ENCODE results near the gene PSPH.
"Not testable (repeated sequence)": the region's sequence is repeated elsewhere in the genome, so short reads cannot be mapped to it uniquely, and the experiment has no call there.

The PSPH gene

DNA sequence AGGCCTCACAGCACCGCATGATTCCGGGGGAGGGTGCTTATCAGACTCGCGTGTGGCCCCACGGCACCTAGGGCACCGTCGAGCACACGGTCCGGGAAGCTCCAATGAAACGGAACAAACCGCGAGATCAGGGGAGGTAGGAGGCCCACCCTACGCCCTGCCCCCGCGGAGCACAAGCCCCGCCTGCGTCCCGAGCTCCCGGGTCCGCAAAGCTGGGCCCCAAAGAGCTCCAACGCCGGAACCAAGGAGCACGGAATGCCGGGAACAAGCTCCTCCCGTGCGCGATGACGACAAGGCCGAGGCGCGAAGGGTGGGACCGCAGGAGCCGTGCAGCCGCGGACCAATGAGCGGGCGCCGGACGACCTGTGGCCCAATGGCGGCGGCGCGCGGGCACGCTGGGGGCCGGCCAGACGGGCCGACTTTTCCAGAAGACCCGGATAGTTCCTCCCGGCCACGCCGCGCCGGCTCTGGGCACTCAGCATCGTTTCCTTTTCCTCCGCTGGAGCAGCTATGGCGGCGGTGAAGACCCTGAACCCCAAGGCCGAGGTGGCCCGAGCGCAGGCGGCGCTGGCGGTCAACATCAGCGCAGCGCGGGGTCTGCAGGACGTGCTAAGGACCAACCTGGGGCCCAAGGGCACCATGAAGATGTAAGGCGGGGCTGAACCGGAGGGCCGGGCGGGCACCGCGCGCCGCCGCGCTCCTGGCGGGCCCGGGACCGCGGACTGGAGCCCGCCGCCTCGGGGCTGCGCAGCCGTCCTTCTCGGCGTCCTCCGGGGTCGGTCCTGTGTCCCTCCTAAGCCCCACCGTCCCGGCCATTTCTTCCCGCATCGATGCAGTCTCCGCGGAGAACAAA lies at the start of gene PSPH, which contains the start of gene CCT6A:
Gene PSPH, minus strand, starts transcription at position 106 of the 853 bp plus-strand sequence. CDS start 30,232 bp downstream, outside the sequence.
Gene CCT6A, plus strand, starts transcription at position 427 of the 853 bp plus-strand sequence. Its CDS starts 84 bp downstream, at position 511.
- peak; percentile 94 for DNase-seq

DNA sequence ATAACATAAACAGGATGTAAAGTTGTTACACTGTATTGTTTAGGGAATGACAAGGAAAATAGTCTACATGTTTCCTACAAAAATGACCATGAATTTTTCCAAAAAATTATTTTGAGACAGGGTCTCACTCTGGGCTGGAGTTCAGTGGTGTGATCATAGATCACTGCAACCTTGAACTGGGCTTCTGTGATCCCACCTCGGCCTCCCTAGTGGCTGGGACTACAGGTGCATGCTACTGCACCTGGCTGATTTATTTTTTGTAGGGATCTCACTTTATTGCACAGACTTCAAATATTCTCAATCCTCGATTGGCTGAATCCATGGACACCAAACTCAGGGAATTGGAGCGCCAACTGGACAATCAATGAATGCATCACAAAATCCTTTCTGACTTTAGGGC lies 48.4 kb upstream of the PSPH start:
- DNase-seq: no peak

DNA sequence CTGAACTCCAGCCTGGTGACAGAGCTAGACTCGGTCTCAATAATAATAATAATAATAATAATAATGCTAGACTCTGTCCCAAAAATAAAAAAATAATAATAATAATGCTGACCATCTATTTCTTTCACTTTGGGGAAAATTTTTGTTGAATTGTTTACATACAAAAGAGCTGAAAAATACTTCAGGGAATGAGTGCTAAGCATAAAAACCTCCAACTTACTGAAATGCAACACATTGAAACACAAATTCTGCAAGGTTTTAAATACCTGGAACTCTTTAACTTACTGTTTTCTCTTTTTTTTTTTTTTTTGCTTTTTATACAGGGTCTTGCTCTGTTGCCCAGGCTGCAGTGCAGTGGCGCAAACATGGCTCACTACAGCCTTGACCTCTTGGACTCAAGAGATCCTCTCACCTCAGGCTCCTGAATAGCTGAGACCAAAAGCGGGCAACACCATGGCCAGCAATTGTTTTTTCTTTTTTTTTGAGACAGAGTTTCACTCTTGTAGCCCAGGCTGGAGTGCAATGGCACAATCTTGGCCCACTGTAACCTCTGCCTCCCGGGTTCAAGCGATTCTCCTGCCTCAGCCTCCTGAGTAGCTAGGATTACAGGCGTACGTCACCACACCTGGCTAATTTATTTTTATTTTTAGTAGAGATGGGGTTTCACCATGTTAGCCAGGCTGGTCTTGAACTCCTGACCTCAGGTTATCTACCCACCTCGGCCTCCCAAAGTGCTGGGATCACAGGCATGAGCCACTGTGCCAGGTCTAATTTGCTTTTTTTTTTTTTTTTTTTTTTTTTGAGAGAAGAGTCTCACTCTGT lies 47.2 kb upstream of the PSPH start:
- not testable (repeated sequence) for DNase-seq

DNA sequence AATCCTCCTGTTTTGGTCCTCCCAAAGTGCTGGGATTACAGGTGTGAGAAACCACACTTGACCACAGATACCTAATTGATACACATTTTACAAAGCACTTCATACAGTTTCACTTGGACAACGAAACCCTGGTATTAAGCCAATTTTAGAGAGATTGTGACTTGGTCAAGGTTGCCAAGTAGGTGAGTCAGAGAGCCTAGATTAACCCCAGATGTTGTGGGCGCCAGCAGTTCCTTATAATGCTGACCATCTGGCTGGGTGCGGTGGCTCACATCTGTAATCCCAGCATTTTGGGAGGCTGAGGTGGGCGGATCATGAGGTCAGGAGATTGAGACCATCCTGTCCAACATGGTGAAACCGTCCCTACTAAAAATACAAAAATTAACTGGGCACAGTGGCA lies 46.5 kb upstream of the PSPH start:
- DNase-seq: no peak

DNA sequence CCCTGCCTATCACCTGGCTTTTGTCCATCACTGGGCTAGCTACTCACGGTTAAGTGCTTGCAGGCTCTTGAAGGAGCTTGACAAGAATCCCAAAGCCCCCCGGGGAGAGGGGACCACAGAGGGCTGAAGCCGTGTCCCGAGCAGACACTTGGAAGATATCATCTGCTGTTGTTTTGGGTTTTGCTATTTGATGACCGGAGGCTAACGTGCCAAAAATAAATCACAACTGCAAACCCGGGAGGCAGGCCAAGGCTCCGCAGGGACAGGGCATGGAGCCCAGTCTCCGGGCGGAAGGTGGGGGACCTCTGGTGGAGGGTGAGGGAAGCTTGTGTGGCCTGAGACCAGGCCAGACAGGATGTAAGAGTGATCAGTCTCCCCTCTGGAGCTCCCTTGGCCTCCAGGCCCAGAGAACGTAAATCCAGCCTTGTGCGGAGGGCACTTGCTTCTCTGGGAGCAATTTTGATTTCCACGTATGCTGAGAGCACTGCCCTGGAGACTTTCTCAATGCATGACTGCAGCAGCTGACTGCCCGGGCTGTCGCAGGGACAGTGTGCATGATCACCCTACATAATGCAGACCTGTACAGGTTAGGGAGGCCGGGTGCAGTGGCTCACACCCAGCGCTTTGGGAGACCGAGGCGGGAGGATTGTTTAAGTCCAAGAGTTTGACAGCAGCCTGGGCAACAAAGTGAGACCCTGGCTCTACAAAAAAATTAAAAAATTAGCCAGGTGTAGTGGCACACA lies 41.7 kb upstream of the PSPH start, which contains the start of gene PHKG1:
Gene PHKG1, minus strand, starts transcription at position 164 of the 743 bp plus-strand sequence. CDS start 4,011 bp downstream, outside the sequence.
- no peak for DNase-seq

DNA sequence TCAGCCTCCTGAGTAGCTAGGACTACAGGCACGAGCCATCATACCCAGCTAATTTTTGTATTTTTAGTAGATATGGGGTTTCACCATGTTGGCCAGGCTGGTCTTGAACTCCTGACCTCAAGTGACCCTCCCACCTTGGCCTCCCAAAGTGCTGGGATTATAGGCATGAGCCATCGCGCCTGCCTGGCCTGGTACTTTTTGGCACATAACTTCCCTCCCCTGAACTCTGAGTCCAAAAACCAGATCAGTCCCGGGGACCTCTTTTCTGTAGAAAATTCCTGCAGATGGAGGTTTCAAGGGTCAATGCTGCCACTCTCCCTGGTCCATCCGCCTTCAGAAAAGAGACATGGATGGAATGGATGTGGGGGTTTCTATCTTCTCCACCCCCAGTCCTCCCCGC lies 41.1 kb upstream of the PSPH start:
- DNase-seq: not testable (repeated sequence)

DNA sequence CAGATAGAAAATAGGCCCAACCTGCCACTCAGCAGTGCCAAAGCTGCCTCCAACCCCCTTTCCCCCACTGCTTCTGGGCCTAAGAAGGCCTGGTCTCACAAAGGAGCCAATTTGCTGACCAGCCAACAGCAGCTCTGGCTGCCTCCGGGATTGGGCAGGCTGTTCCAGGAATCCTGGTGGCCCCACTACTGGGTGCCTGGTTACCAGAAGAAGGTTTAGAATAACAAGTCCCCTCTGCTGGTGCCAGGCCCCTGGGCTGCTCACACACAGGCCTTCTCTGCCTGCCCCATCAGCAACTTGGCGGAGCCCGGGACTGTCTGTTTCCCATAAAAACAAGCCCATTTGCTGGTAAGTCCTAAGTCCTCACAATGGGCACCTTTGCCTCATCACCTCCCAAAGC lies 40.3 kb upstream of the PSPH start:
- DNase-seq: no peak

DNA sequence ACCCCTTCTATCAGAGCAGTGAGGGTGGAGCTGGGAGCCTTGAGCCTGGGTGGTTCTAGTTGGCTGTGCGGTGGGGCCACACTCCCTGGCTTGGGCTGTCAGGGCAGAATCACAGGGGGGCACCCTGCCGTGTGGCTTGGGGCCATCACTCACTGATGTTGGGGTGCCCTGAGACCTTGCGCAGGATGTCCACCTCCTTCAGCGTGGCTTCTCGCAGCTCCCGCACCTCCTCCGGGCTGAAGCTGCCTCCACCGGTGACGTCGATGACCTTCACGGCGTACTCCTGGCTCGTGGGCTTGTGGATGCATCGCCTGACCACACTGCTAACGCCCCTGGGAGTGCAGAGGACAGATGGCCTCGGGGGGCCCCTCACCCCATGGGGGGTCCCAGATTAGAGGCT lies 36.2 kb upstream of the PSPH start:
- DNase-seq: no peak

DNA sequence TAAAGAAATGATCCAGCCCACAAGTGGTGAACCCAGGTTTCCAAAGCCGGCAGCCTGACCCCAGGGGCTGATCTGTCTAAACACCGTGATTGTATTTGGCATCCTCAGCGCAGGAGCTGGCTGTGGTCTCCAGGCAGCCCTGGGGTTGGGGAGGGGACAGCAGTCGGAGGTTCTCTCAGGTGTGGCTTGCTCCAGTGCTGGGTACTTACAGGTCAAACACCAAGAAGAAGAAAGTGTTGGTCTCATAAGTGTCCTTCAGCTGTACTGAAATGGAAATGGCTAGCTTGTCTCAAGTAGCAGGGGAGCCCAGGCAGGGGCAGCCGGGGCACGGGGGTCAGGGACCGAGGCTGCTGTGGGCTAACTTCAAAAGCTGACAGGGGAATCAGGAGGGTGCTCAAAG lies 35.5 kb upstream of the PSPH start:
- DNase-seq: no peak

DNA sequence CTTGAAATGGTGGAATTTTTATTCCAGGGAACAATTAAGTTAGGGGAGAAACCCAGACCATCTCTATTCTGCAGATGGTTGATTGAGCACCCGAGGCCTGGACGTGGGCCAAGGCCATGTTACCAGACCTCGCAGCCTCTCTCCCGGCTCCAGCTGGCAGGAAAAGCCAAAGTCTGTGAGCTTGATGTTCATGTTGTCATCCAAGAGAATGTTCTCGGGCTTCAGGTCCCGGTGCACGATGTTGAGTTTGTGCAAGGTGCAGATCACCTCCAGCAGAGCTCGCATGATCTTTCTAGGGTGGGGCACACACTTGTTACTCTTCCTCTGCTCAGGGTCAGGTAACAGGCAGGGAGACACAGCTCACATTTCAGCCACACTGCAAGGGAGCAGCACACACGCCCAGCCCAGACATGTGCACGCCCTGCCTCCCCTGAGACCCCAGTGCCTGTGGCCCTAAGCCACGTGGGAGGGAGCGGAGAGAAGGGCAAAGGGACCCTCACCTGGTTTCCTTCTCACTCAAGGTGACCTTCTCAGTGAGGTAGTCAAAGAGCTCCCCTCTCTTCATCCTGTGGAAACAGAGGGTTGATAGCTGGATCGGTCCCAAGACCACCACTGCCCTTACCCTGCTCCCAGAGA lies 32.0 kb upstream of the PSPH start:
- no peak for DNase-seq

DNA sequence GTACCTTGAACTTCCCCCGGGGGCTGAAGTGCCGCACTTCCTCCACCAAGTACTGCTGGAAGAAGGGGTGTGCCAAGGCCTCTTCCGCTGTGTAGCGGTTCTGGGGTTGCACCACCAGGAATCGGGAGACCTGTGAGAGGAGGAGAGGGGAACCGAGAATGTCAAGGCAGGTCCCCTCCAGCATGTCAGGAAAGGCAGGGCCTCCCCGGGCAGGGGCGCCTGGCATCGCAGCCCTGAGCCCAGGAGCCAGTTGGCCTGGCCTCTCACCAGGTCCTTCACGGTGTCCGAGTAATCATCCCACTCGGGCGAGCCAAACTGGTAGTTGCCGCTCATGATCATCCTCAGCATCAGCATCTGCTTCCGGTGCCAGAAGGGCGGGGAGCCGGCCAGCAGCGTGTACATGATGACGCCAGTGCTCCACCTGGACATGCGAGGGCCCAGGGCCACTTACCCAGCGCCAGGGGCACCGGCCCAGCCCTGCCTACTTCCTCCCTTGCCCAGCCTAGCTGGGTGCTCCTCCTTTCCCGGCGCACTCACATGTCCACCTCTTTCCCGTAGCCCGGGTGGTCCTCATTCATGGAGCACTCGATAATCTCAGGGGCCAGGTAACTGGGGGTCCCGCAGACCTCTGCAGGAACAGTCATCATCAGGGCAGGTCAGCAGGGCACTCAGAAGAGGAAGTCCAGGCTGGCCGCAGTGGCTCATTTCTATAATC lies 30.5 kb upstream of the PSPH start:
- DNase-seq: no peak

DNA sequence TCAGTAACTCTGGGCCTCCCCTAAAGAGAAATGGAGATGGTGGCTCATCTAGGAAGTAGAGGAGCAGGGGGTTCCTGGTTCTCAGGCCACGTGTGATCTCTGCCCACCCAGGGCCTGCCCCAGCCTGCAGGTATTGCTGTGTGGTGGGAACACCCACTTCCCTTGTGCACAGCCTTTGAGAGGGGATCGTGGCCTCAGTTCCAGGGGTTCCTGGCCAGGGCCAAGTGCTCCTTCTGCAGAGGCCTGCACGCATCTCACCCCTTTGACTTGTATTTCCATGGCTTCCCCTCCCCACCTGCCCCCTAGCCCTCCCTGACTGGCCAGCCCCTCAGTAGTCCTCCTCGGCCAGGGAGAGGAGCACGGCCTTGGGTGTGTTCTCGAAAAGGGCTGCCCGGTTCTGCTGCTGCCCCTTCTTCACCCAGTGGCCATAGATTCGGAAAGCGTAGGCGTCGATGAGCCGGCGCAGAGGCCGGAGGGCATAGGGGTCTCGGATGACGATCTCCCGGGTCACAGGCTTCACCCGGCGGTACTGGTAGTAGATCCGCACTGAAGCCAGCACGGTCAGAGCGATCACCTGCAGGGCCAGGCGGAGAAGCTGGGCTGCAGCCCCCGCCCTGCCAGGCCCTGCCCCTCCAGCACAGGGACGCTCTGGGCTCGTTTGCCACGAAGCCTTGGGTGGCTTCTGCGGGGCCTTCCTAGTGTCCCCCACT lies 29.6 kb upstream of the PSPH start:
- not testable (repeated sequence) for DNase-seq

DNA sequence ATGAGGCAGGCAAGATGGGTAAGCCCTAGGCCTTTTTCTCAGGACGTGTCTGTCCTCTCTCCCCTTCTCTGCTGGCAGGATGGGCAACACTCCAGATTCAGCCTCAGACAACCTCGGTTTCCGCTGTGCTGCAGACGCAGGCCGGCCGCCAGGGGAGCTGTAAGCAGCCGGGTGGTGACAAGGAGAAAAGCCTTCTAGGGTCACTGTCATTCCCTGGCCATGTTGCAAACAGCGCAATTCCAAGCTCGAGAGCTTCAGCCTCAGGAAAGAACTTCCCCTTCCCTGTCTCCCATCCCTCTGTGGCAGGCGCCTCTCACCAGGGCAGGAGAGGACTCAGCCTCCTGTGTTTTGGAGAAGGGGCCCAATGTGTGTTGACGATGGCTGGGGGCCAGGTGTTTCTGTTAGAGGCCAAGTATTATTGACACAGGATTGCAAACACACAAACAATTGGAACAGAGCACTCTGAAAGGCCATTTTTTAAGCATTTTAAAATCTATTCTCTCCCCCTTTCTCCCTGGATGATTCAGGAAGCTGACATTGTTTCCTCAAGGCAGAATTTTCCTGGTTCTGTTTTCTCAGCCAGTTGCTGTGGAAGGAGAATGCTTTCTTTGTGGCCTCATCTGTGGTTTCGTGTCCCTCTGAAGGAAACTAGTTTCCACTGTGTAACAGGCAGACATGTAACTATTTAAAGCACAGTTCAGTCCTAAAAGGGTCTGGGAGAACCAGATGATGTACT lies 28.4 kb upstream of the PSPH start:
- no peak for DNase-seq

DNA sequence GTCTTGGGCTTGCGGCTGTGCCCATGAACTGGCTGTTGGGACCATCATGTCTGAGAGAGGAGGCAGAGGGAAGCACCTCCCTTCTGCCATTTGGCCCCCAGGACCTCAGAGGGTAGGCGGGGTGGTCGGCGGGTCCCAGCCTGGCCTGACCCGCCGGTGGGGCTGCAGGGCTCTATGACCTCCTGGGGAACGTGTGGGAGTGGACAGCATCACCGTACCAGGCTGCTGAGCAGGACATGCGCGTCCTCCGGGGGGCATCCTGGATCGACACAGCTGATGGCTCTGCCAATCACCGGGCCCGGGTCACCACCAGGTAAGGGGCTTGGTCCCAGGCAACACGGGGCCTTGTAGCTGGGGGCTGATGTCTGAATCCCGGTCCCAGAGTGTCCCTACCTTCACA lies 27.0 kb upstream of the PSPH start:
- no peak for DNase-seq

DNA sequence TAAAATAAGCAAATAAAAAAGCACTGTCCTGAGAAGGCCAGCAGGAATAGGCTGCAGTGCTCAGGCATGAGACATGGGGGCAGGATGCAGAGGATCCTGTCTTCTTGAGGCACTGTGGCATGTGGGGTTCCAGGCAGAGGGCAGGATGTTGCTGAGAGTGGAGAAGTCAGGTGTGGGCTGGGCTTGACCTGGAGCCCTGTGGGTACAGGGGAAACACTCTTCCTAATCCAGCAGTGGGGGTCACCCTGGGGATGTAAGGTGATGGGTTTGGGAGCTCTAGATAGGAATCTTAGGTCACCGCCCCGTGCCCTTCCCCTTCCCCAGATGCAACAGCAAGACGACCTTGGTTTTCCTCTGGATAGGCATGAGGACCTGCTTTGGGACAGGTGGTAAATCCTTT lies 26.4 kb upstream of the PSPH start:
- no peak for DNase-seq

DNA sequence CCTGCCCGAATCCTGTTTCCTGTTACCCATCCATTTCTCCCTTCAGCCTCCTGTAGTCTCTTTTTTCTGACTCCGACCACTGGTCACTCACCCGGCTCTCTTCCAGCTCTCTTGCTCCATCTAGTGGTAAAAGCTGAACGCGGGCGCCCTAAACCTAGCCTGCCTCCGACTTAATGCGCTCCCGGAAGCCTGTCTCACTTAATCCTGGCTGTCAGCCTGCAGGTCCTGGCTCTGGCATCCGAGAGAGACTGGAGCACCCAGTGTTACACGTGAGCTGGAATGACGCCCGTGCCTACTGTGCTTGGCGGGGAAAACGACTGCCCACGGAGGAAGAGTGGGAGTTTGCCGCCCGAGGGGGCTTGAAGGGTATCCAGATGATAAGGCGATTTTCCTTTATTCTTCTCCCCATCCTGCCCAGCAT lies 23.1 kb upstream of the PSPH start:
- peak; percentile 77 for DNase-seq

DNA sequence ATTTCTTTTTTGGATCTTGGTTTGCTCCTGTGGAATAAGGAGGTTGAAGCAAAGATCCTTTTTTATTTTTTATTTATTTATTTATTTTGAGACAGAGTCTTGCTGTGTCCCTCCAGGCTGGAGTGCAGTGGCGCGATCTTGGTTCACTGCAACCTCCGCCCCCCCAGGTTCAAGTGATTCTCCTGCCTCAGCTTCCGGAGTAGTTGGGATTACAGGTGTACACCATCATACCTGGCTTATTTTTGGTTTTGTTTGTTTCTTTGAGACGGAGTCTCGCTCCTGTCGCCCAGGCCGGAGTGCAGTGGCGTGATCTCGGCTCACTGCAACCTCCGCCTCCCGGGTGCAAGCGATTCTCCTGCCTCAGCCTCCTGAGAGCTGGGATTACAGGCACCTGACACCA lies 15.1 kb upstream of the PSPH start:
- not testable (repeated sequence) for DNase-seq

DNA sequence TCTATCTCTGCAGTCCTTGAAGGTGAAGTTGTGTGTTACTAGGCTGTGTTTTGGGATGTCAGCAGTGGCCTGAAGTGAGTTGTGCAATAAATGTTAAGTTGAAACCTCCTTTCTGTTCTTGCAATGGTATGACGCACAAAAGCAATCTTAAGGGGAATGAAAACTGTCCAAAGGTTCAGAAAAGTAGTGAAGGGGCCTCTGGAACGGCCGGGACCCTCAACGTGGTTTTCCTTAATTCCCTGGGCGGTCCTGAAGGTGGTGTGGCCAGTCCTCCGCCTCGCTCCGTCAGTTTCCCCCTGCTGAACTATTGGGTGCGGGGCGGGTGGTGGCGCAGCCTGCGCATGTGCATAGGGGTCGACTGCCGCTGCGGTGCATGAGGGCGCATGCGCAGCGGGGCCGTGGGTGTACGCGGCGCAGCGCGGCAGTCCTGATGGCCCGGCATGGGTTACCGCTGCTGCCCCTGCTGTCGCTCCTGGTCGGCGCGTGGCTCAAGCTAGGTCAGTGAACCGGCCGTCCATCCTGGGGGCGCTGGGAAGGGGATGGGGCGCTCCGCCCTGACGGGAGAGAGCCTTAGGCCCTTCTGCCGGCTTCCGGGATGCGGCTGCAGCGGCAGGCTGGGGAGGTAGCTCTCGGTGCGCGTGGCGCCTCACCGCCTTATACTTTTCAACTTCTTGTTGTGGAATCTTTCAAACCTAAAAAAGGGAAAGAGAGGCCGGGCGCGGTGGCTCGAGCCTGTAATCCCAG lies 12.8 kb upstream of the PSPH start, which contains the start of gene SUMF2:
Gene SUMF2, plus strand, starts transcription at position 405 of the 744 bp plus-strand sequence. Its CDS starts 26 bp downstream, at position 431.
- DNase-seq: peak; percentile 54

DNA sequence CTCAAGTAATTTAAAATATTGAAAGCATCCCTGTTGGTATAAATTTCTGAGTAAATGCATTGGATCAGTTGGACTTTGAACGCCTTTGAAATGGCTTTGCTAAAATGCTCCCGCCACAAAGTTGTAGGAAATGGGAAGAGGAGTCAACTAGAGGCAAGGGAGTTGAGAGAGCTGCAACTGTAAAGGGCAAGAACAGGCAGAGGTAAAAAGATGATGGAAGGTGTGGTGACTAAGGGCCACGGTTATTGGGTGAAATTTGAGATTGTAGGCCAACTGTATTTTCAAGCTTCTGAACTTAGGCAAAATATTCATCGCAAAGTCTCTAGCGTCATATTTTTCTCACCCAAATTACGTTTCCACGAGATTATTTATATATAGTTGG lies 12.2 kb upstream of the PSPH start:
- no peak for DNase-seq

DNA sequence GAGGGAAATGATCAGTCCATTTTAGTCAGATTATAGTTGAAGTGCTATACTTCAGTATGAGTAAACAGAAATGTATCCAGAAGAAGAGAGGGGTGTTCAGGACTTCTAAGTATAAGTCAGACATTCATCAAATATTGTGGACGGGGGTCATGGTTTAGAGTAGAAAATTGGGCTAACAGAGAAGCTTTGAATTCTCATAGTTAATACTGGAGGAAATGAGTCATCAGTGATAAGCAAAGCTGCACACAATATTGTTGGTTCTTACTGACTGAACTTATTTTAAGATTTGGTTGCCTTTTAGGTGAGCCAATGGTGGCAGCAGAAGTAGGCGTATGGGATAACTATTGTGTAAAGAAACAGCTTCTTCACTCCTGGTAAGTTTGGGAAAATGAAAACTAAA lies 11.1 kb upstream of the PSPH start:
- DNase-seq: no peak
